Osteoblast (primary cell): ENCODE results near the gene PLAAT3. TPM values are rescaled to one million over a fixed set of nuclear protein-coding genes. Genes with fewer than 3 reads are reported as not detected.

Experiments used
- DNase-seq: peaks from one replicate; pipeline ENCODE4 v3.0.0; 2011; ENCODE audit warnings: low spot score, mixed read lengths; ENCODE audit not compliant: insufficient read length; ENCODE audit errors: missing footprints
- H2AFZ ChIP-seq: 2 replicates; pipeline ENCODE4 v1.6.0; 2011; ENCODE audit warnings: mild to moderate bottlenecking, low read length
- H3K27ac ChIP-seq: 2 replicates; pipeline ENCODE4 v1.5.1; 2011; ENCODE audit warnings: mild to moderate bottlenecking, low read depth, low read length, moderate library complexity
- H3K27me3 ChIP-seq: 2 replicates; pipeline ENCODE4 v1.6.0; 2012; ENCODE audit warnings: mild to moderate bottlenecking, control low read depth, inconsistent platforms, low read length, moderate library complexity; ENCODE audit not compliant: insufficient read depth
- H3K36me3 ChIP-seq: 2 replicates; pipeline ENCODE4 v1.5.1; 2011; ENCODE audit warnings: mild to moderate bottlenecking, low read length, control low read depth, moderate library complexity; ENCODE audit not compliant: insufficient read depth
- H3K4me1 ChIP-seq: 2 replicates; pipeline ENCODE4 v1.5.1; 2011; ENCODE audit warnings: mild to moderate bottlenecking, low read length, control low read depth, moderate library complexity; ENCODE audit not compliant: insufficient read depth
- H3K4me2 ChIP-seq: 2 replicates; pipeline ENCODE4 v1.6.0; 2011; ENCODE audit warnings: mild to moderate bottlenecking, low read length; ENCODE audit not compliant: insufficient read depth
- H3K4me3 ChIP-seq: fragments of 200-600 bp; sonication (generic); 3 replicates; pipeline ENCODE4 v1.5.1; 2012; ENCODE audit warnings: mild to moderate bottlenecking, low read length, inconsistent platforms; ENCODE audit not compliant: insufficient read depth
- H3K79me2 ChIP-seq: 2 replicates; pipeline ENCODE4 v1.6.0; 2012; ENCODE audit warnings: mild to moderate bottlenecking, low read length, control low read depth, inconsistent platforms; ENCODE audit not compliant: insufficient read depth
- H3K9me3 ChIP-seq: 2 replicates; pipeline ENCODE4 v1.5.1; 2011; ENCODE audit warnings: low read depth, low read length, control low read depth
- H4K20me1 ChIP-seq: 2 replicates; pipeline ENCODE4 v1.6.0; 2012; ENCODE audit warnings: mild to moderate bottlenecking, low read length, control low read depth; ENCODE audit not compliant: insufficient read depth
- total RNA-seq: library from RNA; depleted of rRNA; stranded (reverse); fragments of >200 nt; gene quantifications from 2 replicates; pipeline ENCODE4 v1.2.3, GENCODE V29; 2012
- TF ChIP-seq, protein P1 (sequence below): IDR thresholded peaks from 2 replicates; pipeline ENCODE4 v1.5.1; 2011; ENCODE audit warnings: mild to moderate bottlenecking, low read depth, low read length, moderate library complexity; ENCODE audit errors: extremely low read depth

PLAAT3 gene
- total RNA-seq, 1 donor: 34.4 TPM

DNA sequence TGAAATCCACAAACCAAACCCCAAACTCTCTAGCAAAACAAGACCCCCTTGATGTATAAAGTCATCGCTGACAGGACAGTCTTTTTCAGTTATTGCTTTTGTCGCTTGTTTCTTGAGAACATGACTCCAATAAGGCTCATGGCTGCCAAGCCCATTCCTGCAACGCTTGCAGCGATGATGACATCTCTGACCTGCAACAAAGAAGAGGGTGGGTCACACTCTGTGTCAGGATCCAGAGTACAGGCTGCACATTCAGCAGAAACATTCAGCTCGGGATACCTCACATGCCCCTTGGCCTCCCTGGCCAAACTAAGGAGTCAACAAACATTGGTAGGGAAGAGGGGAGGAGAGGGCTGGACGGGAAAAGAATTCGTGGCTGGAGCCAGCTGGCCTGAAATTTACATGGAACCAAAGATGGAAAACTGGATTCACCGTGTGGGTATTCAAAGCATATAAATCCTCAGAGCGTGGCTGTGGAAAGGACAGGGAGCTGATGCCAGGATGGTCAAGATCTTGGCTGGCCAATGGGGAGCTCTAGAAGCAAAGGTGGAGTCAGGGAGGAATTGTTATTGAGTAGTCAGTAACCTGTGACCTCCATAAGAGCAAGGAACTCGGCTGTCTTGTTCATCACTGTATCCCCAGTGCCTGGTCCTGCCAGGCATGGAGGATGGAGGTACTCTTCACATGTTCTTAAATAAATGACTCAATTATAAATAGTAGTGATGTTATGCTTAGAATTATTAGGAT, 39.2 kb downstream of the PLAAT3 start:
- H4K20me1 ChIP-seq: no peaks in the 10 kb centered on the region
- H3K9me3 ChIP-seq: no peaks in the 10 kb centered on the region
- H3K4me2 ChIP-seq: peak overlapping the region; percentile 67
- H3K4me3 ChIP-seq: peak overlapping the region; percentile 51
- no peaks in the 10 kb centered on the region for H3K36me3 ChIP-seq
- no peaks in the 10 kb centered on the region for H3K27me3 ChIP-seq
- no peaks in the 10 kb centered on the region for H3K79me2 ChIP-seq
- peak; percentile 35 for DNase-seq
- peak overlapping the region; percentile 3 for H3K27ac ChIP-seq
- H3K4me1 ChIP-seq: peaks cover 8% of the 10 kb centered on the region
- TF ChIP-seq, protein P1, sequence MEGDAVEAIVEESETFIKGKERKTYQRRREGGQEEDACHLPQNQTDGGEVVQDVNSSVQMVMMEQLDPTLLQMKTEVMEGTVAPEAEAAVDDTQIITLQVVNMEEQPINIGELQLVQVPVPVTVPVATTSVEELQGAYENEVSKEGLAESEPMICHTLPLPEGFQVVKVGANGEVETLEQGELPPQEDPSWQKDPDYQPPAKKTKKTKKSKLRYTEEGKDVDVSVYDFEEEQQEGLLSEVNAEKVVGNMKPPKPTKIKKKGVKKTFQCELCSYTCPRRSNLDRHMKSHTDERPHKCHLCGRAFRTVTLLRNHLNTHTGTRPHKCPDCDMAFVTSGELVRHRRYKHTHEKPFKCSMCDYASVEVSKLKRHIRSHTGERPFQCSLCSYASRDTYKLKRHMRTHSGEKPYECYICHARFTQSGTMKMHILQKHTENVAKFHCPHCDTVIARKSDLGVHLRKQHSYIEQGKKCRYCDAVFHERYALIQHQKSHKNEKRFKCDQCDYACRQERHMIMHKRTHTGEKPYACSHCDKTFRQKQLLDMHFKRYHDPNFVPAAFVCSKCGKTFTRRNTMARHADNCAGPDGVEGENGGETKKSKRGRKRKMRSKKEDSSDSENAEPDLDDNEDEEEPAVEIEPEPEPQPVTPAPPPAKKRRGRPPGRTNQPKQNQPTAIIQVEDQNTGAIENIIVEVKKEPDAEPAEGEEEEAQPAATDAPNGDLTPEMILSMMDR: no peak
- H2AFZ ChIP-seq: peak overlapping the region; percentile 65

DNA sequence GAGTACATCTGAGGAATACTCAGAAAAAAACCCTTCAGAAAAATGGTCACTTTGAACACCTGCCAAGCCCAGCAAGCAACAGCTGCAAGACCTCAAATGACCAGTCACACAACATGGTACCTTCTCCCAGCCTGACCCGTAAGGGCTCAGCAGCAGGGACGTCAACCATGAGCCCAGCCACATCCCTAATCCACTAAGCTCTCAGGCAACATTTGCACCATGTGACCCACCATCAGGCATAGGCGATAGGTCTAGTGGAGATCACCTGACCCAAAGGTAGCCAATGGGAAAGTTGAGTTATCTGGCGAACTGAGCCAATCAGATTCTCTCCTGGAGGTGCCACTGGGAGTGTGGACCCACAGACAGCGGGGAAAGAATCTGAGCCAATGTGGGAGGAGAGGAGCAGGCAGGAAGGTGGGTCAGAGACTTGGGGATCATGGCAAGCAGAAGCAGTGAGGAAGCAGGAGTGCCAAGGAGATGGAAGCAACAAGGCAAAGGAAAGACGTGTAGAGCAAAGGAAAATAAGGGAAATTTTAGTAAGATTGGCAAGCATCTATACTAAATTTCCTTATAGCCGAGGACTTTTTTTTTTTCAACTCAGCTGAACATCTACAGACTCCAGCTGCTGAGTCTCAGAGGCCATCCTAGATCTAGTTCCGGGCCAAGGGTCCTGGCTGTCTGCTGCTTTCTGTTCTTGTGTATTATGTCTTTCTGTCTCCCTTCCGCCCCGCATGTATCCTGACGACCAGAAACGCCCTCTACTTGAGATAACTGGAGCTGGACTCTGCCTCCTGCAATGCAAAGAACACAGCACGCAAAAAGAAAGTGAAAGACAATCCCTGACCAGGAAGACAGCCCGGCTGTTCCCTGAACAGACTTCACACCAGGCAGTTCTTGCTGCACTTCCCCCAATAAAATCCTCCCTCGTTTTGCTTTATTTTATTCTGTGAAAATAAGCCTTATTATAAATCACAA, 40.1 kb downstream of the PLAAT3 start:
- peaks cover 8% of the 10 kb centered on the region for H3K4me1 ChIP-seq
- no peaks in the 10 kb centered on the region for H3K36me3 ChIP-seq
- TF ChIP-seq, protein P1: no peak
- H3K27me3 ChIP-seq: no peaks in the 10 kb centered on the region
- no peaks in the 10 kb centered on the region for H3K79me2 ChIP-seq
- DNase-seq: peak; percentile 14
- peak overlapping the region; percentile 67 for H3K4me2 ChIP-seq
- peak overlapping the region; percentile 3 for H3K27ac ChIP-seq
- no peaks in the 10 kb centered on the region for H3K9me3 ChIP-seq
- peak overlapping the region; percentile 51 for H3K4me3 ChIP-seq
- no peaks in the 10 kb centered on the region for H4K20me1 ChIP-seq
- H2AFZ ChIP-seq: peak overlapping the region; percentile 65

DNA sequence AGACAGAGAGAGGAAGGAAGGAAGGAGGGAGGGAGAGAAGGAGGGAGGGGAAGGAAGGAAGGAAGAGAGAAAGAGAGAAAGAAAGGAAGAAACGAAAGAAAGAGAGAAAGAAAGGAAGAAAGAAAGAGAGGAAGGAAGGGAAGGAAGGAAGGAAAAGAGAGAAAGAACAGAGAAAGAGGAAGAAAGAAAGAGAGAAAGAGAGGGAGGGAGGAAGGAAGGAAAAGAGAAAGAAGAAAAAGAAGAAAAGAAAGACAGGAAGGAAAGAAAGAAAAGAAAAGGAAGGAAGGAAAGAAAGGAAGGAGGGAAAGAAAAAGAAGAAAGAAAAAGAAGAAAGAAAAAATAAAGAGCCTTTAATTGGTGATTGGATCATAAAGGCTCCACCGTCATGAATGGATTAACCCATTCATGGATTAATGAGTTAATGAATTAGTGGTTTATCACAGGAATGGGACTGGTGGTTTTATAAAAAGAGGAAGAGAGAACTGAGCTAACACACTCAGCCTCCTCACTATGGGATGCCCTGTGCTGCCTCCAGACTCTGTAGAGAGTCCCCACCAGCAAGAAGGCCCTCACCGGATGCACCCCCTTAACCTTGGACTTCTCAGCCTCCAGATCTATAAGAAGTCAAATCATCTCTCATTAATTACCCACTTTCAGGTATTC, 42.1 kb downstream of the PLAAT3 start:
- Histone ChIP-seq H3K4me2 (no peak overlapping the region), H2AFZ (no peak overlapping the region), H4K20me1 (no peaks in the 10 kb centered on the region), H3K4me3 (no peak overlapping the region), H3K79me2 (no peaks in the 10 kb centered on the region), H3K27me3 (no peaks in the 10 kb centered on the region), H3K27ac (no peak overlapping the region), H3K36me3 (no peaks in the 10 kb centered on the region), H3K9me3 (no peaks in the 10 kb centered on the region), H3K4me1 (peaks cover 12% of the 10 kb centered on the region)
- no peak for DNase-seq
- TF ChIP-seq, protein P1: no peak
